Measurements from ENCODE around the gene TICRR. TPM values are rescaled to one million over a fixed set of nuclear protein-coding genes. Genes with fewer than 3 reads are reported as not detected.
A peak's percentile ranks its signal among the peaks of the same experiment; 100 is the strongest.

The TICRR gene
- total and polyA plus RNA-seq, 2 donors: 0.13 to 2.9 TPM

DNA sequence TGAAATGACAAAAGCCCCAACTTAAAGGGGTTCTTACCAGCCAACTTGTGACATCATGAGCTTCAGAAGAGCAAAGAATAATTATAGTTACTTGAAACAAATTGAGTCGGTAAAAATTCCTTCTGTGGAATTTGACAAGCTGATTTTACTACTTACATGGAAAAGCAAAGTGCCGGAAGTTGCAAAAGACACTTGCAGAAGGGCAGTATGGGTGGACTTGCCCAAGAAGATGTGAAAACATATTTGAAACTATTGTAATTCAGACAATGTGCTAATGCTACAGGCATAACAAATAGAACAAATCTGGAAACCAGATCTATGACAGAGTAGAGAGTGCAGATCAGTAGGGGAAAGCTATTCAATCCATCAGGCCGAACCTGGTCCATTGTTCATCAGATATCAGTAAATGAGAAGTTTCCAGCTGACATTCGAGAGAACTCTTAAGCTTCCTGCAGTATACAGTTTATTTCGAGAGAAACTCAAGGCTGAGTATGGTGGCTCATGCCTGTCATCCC is 82.5 kb downstream of the TICRR start:
- 86% methylated on average over 5 of the region's 5 CpGs for WGBS
- no peak overlapping the region for H3K27ac ChIP-seq (ENCODE audit: low read depth)
- no peak for DNase-seq (ENCODE audit: extremely low spot score)
- H3K36me3 ChIP-seq (ENCODE audit: insufficient read depth): no peaks in the 10 kb centered on the region
- H3K4me1 ChIP-seq (ENCODE audit: insufficient read depth): no peaks in the 10 kb centered on the region
- no peak overlapping the region for H3K4me3 ChIP-seq (ENCODE audit: low read depth, low read length)

GRCh38 chr15:89659295-89659694 is 84.0 kb downstream of the TICRR start:
- 89% methylated on average over 2 of the region's 2 CpGs for WGBS
- no peaks in the 10 kb centered on the region for H3K4me1 ChIP-seq (ENCODE audit: insufficient read depth)
- H3K27ac ChIP-seq (ENCODE audit: low read depth): no peak overlapping the region
- no peak for DNase-seq (ENCODE audit: extremely low spot score)
- H3K4me3 ChIP-seq (ENCODE audit: low read depth, low read length): no peak overlapping the region
- H3K36me3 ChIP-seq (ENCODE audit: insufficient read depth): no peaks in the 10 kb centered on the region

DNA sequence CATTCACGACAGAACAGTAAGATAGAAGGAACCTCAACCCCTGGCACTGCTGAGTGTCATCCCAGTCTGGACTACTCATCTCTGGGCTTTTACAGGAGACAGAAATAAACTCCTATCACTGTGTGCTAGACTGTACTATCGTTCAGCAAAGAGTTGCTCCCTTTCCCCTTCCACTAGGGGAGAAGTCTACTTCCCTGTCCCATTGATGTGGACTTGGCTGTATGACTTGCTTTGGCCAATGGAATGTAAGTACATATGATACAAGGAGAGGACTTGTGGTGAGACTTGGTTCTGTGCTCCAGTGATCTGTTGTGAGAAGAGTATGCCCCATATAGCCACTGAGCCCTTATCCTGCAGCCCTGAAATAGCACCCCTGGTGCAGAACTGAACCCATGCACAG is 85.3 kb downstream of the TICRR start:
- 90% methylated on average over 2 of the region's 2 CpGs for WGBS
- no peak overlapping the region for H3K27ac ChIP-seq (ENCODE audit: low read depth)

GRCh38 chr15:89662893-89663626 is 87.8 kb downstream of the TICRR start:
- 22% methylated on average over 11 of the region's 11 CpGs for WGBS
- Histone ChIP-seq H3K27ac (ENCODE audit: low read depth) (peak overlapping the region; percentile 82), H3K4me3 (ENCODE audit: low read depth, low read length) (no peak overlapping the region), H3K4me1 (ENCODE audit: insufficient read depth) (no peaks in the 10 kb centered on the region), H3K36me3 (ENCODE audit: insufficient read depth) (no peaks in the 10 kb centered on the region)
- no peak for DNase-seq (ENCODE audit: extremely low spot score)

More for the DNA sequence above, 85.3 kb downstream of the TICRR start:
- no peaks in the 10 kb centered on the region for H3K4me1 ChIP-seq (ENCODE audit: insufficient read depth)
- no peak overlapping the region for H3K4me3 ChIP-seq (ENCODE audit: low read depth, low read length)
- H3K36me3 ChIP-seq (ENCODE audit: insufficient read depth): no peaks in the 10 kb centered on the region
- DNase-seq (ENCODE audit: extremely low spot score): no peak

DNA sequence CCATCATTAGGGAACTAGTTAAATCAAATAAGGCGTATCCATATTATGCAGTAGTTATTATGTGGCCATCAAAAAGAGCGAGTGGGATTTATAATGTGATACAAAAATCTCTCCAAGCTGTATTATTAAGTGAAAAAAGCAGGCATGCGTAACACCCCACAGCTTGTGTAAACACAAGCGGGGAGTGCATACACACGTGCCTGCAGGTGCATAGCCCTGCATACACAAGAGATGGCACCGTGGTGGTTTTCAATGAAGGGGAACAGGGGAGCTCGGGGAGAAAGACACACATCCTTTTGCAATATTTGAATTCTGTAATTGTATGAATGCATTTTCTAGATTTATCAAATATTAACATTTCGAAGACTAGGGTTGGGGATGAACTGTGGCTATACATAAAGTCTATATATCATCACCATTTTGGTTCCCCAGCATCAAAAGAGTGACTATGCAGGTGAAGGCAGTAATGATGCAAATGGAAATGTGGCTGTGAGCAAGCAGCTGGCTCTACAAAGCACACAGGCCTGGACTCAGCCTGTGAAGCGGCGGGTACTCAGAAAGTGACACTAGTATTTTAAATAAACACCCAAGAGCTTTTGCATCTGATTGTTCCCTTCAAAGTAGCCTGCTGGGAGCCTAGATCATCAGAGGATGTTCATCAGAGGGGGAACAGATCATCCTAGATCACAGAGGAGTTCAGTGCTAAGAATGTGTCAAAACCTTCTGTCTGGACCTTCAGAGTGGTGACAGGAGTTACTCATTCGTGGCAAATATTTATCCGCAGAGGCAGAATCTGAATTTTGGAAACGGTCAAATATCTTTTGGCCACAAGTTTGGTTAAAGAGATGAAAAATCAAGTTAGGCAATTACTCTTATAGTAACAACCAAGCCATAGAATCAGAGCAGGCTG is 89.4 kb downstream of the TICRR start:
- Histone ChIP-seq H3K36me3 (ENCODE audit: insufficient read depth) (no peaks in the 10 kb centered on the region), H3K4me3 (ENCODE audit: low read depth, low read length) (no peak overlapping the region), H3K27ac (ENCODE audit: low read depth) (peak overlapping the region; percentile 7), H3K4me1 (ENCODE audit: insufficient read depth) (no peaks in the 10 kb centered on the region)
- 79% methylated on average over 13 of the region's 13 CpGs for WGBS
- DNase-seq (ENCODE audit: extremely low spot score): no peak

GRCh38 chr15:89665449-89666181 is 90.3 kb downstream of the TICRR start:
- peak overlapping the region; percentile 47 for H3K4me3 ChIP-seq (ENCODE audit: low read depth, low read length)
- 3% methylated on average over 72 of the region's 72 CpGs for WGBS
- H3K36me3 ChIP-seq (ENCODE audit: insufficient read depth): no peaks in the 10 kb centered on the region
- DNase-seq (ENCODE audit: extremely low spot score): no peak
- no peaks in the 10 kb centered on the region for H3K4me1 ChIP-seq (ENCODE audit: insufficient read depth)
- peak overlapping the region; percentile 87 for H3K27ac ChIP-seq (ENCODE audit: low read depth)

DNA sequence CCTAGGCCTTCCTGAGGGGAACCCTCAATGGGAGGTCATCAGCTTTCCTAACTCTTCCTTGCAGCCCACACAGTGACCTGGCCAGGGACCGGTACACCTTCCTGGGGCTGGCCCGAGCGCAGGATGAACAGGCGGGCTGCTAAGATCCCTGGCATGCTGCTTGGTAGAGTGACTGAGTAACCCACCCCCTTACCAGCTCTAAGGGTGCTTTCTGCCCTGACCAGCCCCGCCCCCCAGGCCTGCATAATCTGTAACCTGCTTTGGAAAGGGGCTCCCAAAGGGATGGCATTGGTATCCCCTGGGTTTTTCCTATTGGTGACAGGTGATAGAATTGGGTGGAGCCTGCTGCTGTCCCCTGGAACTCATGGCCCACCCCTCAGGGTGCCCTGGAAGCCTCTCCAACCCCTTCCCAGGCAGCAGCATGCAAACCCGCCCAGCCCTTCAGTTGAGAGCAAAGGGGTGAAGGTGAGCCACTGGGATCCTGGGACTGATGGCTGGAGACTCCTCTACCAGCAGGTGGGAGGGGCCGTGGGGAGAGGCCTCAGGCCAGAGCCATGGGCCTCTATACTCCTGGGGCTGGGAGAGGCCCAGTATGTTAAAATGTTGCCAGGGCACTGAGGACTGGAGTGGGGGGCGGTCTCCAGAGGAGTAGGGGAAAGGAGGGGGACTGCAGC is 91.1 kb downstream of the TICRR start:
- Histone ChIP-seq H3K4me1 (ENCODE audit: insufficient read depth) (no peaks in the 10 kb centered on the region), H3K36me3 (ENCODE audit: insufficient read depth) (no peaks in the 10 kb centered on the region), H3K4me3 (ENCODE audit: low read depth, low read length) (no peak overlapping the region), H3K27ac (ENCODE audit: low read depth) (peak overlapping the region; percentile 87)
- no peak for DNase-seq (ENCODE audit: extremely low spot score)
- 93% methylated on average over 8 of the region's 8 CpGs for WGBS

GRCh38 chr15:89666858-89667705 is 91.8 kb downstream of the TICRR start:
- WGBS: 82% methylated on average over 13 of the region's 13 CpGs
- Histone ChIP-seq H3K4me1 (ENCODE audit: insufficient read depth) (no peaks in the 10 kb centered on the region), H3K4me3 (ENCODE audit: low read depth, low read length) (no peak overlapping the region), H3K36me3 (ENCODE audit: insufficient read depth) (no peaks in the 10 kb centered on the region), H3K27ac (ENCODE audit: low read depth) (no peak overlapping the region)
- DNase-seq (ENCODE audit: extremely low spot score): no peak

DNA sequence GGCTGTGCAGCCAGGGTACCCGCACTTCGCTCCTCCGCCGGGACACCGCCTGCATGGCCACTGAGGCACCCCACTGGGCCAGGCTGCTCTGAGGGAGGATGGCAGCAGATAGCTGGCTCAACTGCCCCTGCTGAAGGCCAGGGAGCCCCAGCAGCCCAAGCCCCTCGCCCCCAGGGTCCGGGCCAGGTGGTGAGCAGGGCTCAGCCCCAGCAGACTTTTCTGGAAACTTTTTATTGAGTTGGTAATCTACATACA is 92.4 kb downstream of the TICRR start:
- 95% methylated on average over 7 of the region's 7 CpGs for WGBS
- H3K36me3 ChIP-seq (ENCODE audit: insufficient read depth): no peaks in the 10 kb centered on the region
- H3K4me1 ChIP-seq (ENCODE audit: insufficient read depth): no peaks in the 10 kb centered on the region
- H3K4me3 ChIP-seq (ENCODE audit: low read depth, low read length): no peak overlapping the region
- DNase-seq (ENCODE audit: extremely low spot score): no peak
- H3K27ac ChIP-seq (ENCODE audit: low read depth): no peak overlapping the region

DNA sequence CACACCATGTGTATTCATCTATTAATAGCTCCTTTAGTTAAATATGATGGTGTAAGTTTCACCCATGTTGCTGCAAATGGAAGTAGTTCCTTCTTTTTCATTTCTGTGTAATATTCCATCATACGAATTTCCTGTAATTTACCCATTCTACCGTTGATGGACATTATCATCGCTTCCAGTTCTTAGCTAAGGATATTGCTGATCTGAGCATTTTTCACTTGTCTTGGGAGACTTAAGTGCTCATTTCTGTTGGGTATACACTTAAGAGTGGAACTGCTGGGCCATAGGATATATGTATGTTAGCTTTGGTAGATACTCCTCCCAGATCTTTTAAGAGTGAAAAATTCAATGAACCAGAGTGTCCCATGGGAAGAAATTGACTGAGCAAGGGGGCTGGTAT is 92.9 kb downstream of the TICRR start:
- no peak overlapping the region for H3K4me3 ChIP-seq (ENCODE audit: low read depth, low read length)
- DNase-seq (ENCODE audit: extremely low spot score): no peak
- WGBS: 94% methylated on average over 3 of the region's 3 CpGs

GRCh38 chr15:89669309-89669865 is 94.1 kb downstream of the TICRR start:
- WGBS: 77% methylated on average over 9 of the region's 9 CpGs
- no peak for DNase-seq (ENCODE audit: extremely low spot score)
- Histone ChIP-seq H3K4me3 (ENCODE audit: low read depth, low read length) (no peak overlapping the region), H3K4me1 (ENCODE audit: insufficient read depth) (no peaks in the 10 kb centered on the region), H3K36me3 (ENCODE audit: insufficient read depth) (no peaks in the 10 kb centered on the region), H3K27ac (ENCODE audit: low read depth) (no peak overlapping the region)

More for the DNA sequence above, 92.9 kb downstream of the TICRR start:
- Histone ChIP-seq H3K36me3 (ENCODE audit: insufficient read depth) (no peaks in the 10 kb centered on the region), H3K27ac (ENCODE audit: low read depth) (no peak overlapping the region), H3K4me1 (ENCODE audit: insufficient read depth) (no peaks in the 10 kb centered on the region)

DNA sequence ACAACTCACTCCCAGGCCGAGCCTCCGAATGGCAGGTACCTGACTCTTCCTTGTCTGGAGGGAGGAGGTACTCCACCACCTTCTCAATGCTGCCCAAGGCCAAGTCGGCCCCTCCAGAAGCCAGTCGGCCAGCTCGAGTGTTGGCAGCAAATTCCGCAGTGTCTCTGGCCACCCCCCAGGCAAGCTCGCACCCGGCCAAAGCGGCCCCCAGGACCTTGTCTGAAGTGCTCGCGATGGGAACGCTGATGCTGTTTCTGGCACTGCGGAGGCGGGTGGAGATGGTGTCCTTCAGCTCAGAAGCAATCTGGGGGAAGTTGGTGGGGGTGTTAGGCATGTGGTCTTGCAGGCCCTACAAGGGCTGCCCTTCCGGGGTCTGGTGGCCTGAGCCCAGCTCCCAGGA is 94.7 kb downstream of the TICRR start:
- no peak for DNase-seq (ENCODE audit: extremely low spot score)
- H3K4me1 ChIP-seq (ENCODE audit: insufficient read depth): no peaks in the 10 kb centered on the region
- H3K27ac ChIP-seq (ENCODE audit: low read depth): no peak overlapping the region
- WGBS: 94% methylated on average over 15 of the region's 15 CpGs
- H3K36me3 ChIP-seq (ENCODE audit: insufficient read depth): no peaks in the 10 kb centered on the region
- no peak overlapping the region for H3K4me3 ChIP-seq (ENCODE audit: low read depth, low read length)

All from urinary bladder (tissue), 4 donors.